WI38 (cell line): Measurements from ENCODE around the gene ZNF407.
"Not testable (repeated sequence)": the region's sequence is repeated elsewhere in the genome, so short reads cannot be mapped to it uniquely, and the experiment has no call there.

Experiments used
- H3K4me3 ChIP-seq: 2 replicates; pipeline ENCODE4 v1.5.1; 2011; ENCODE audit warnings: low read depth, mild to moderate bottlenecking, control low read depth, low read length
- TF ChIP-seq, protein P1 (sequence below): IDR thresholded peaks from 2 replicates; pipeline ENCODE4 v1.5.1; 2012; ENCODE audit warnings: low read depth, mild to moderate bottlenecking, control low read depth, low read length

The ZNF407 gene

DNA sequence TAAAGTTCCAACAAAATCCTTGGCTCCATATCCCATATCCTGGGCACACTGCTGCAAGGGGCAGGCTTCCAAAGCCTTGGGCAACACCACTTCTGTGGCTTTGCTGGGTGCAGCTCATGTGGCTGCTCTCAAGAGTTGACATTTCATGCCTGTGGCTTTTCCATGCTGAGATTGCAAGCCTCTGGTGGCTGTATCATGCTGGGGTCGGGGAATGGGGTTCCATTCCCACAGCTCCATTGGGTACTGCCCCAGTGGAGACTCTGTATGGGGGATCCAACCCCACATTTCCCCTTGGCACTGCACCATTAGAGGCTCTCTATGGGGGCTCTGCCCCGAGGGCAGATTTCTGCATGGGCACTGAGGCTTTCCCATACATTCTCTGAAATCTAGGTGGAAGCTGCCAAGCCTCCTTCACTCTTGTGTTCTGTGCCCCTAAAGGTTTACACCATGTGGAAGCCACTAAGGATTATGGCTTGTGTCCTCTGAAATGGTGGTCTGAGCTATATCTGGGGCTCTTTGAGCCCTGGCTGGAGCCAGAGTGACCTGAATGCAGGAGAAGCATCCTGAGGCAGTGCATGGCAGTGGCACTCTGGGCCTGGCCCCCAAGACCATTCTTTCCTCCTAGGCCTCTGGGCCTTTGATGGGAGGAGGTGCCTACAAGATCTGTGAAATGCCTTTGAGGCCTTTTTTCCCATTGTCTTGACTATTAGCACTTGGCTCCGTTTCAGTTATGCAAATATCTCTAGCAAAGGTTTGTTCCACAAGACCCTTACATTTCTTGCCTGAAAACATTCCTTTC is 503.4 kb downstream of the ZNF407 start:
- H3K4me3 ChIP-seq, result no peak overlapping the region
- TF ChIP-seq, protein P1, sequence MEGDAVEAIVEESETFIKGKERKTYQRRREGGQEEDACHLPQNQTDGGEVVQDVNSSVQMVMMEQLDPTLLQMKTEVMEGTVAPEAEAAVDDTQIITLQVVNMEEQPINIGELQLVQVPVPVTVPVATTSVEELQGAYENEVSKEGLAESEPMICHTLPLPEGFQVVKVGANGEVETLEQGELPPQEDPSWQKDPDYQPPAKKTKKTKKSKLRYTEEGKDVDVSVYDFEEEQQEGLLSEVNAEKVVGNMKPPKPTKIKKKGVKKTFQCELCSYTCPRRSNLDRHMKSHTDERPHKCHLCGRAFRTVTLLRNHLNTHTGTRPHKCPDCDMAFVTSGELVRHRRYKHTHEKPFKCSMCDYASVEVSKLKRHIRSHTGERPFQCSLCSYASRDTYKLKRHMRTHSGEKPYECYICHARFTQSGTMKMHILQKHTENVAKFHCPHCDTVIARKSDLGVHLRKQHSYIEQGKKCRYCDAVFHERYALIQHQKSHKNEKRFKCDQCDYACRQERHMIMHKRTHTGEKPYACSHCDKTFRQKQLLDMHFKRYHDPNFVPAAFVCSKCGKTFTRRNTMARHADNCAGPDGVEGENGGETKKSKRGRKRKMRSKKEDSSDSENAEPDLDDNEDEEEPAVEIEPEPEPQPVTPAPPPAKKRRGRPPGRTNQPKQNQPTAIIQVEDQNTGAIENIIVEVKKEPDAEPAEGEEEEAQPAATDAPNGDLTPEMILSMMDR, result no peak

GRCh38 chr18:75101916-75102315 is 504.2 kb downstream of the ZNF407 start:
- H3K4me3 ChIP-seq, result no peak overlapping the region
- TF ChIP-seq, protein P1, result no peak

DNA sequence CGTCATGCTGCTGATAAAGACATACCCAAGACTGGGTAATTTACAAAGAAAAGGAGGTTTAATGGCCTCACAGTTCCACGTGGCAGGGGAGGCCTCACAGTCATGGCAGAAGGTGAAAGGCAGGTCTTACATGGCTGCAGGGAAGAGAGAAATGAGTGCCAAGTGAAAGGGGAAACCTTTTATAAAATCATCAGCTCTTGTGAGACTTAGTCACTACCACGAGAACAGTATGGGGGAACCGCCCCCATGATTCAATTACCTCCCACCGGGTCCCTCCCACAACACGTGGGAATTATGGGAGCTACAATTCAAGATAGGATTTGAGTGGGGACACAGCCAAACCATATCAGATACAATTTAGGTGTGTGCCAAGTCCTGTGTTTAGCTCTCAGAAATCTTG is 506.4 kb downstream of the ZNF407 start:
- H3K4me3 ChIP-seq, result not testable (repeated sequence)

- TF ChIP-seq, protein P1, result no peak
These were observed 506.8 kb downstream of the ZNF407 start for GRCh38 chr18:75104483-75104882.

DNA sequence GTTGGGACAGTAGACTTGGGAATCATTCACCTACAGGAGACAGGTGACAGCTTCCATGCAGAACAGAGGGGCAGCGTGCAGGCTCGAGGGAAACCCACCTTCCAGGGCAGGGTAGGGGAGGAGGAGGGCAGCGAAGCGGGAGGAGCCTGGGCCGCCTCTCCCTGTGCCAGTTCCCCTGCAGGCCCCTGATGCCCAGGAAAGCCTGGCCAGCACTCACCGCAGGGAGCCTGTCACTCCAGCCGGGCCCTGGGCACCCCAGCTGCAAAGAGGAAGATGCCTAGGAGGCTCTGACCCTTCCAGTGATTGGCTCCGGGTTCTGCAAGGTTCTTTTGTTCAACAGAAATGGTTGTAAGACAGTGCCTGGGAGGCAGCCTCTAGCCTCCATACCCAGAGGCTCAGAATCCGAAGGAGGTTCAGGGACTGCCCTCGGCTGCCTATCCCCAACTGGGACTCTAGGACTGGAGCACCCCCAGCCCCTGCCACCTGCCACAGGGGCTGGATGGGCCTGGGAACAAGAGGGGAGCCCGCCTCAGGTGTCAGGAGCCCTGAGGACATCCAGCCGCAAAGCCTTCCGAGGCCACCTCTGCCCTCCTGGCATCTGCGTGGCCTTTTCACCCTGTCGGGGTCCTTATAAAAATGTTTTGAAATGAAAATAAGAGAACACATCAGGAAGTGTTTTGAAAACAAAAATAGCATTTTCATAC is 508.0 kb downstream of the ZNF407 start:
- TF ChIP-seq, protein P1, result no peak
- H3K4me3 ChIP-seq, result no peak overlapping the region

More at GRCh38 chr18:75104483-75104882, 506.8 kb downstream of the ZNF407 start:
- no peak overlapping the region for H3K4me3 ChIP-seq

DNA sequence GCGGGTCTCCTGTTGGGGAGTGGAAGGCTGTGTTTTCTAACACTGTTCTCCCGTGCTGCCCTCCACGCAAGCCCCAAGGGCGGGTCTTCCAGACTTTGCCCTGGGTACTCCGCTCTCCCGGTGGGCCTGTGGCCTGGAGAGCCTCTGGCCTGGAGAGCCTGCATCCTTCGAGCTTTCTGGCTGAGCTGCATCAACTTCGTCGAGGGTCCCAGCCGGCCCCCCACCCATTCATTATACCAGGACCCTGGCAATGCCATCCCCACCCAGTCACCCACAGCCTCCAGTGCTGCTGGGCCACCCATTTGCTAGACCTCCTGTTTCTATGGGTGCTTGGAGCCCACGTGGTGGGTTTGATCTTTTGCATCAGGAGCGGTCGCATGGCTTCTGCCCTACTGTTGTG is 509.1 kb downstream of the ZNF407 start:
- TF ChIP-seq, protein P1, result no peak

GRCh38 chr18:75107196-75107930 is 509.7 kb downstream of the ZNF407 start:
- TF ChIP-seq, protein P1, result no peak

More for the DNA sequence above, 509.1 kb downstream of the ZNF407 start:
- no peak overlapping the region for H3K4me3 ChIP-seq

More at GRCh38 chr18:75107196-75107930, 509.7 kb downstream of the ZNF407 start:
- no peak overlapping the region for H3K4me3 ChIP-seq
